ENCODE data around the gene RHBG.
"Not testable (repeated sequence)": the region's sequence is repeated elsewhere in the genome, so short reads cannot be mapped to it uniquely, and the experiment has no call there.

Gene RHBG

GRCh38 chr1:156342166-156342955 lies 26.6 kb upstream of the RHBG start:
- no peak overlapping the region for H2BK12ac ChIP-seq (ENCODE audit: low read length in 2 of 2)
- H2BK120ac ChIP-seq (ENCODE audit: low read depth, low read length) = no peak overlapping the region
- no peaks in the 10 kb centered on the region for H3K79me1 ChIP-seq (replicated peaks; ENCODE audit: low read length, poor library complexity, severe bottlenecking)
- no peaks in the 10 kb centered on the region for H3K9me3 ChIP-seq (ENCODE audit: control insufficient read depth, low read length)
- no peak overlapping the region for H2BK15ac ChIP-seq (ENCODE audit: low read depth, poor library complexity, severe bottlenecking)
- whole genome bisulfite sequencing = no CpG with 5 or more reads among the region's 1 CpG
- H4K8ac ChIP-seq (ENCODE audit: low read length) = no peak overlapping the region
- H3K4me3 ChIP-seq (ENCODE audit: insufficient read depth in 1 of 2, low read depth in 1 of 2, low read length in 2 of 2) = no peak overlapping the region
- H2AFZ ChIP-seq (ENCODE audit: low read depth, low read length) = no peak overlapping the region
- no peaks in the 10 kb centered on the region for H3K4me1 ChIP-seq (ENCODE audit: control insufficient read depth, insufficient read depth, low read depth, low read length)
- H3K4ac ChIP-seq (ENCODE audit: low read depth in 1 of 2, low read length in 2 of 2) = no peak overlapping the region
- no peaks in the 10 kb centered on the region for H3K36me3 ChIP-seq (ENCODE audit: control insufficient read depth in 1 of 2, insufficient read depth in 2 of 2, low read depth in 1 of 2, low read length in 2 of 2)
- no peak overlapping the region for H3K9ac ChIP-seq (ENCODE audit: low read length)
- H4K91ac ChIP-seq (ENCODE audit: low read length) = no peak overlapping the region
- no peak overlapping the region for H2BK5ac ChIP-seq (ENCODE audit: low read depth, low read length, poor library complexity, severe bottlenecking)
- no peak overlapping the region for H3K14ac ChIP-seq (ENCODE audit: low read length in 2 of 2)
- no peak overlapping the region for H3K4me2 ChIP-seq (ENCODE audit: low read length, poor library complexity, severe bottlenecking)
- no peak overlapping the region for H3K27ac ChIP-seq (ENCODE audit: low read length, poor library complexity, severe bottlenecking)
- H3K18ac ChIP-seq (ENCODE audit: low read depth in 1 of 2, low read length in 2 of 2) = no peak overlapping the region
- H2AK5ac ChIP-seq (ENCODE audit: low read length, severe bottlenecking) = no peak overlapping the region
- H3K23ac ChIP-seq (ENCODE audit: low read length in 2 of 2) = no peak overlapping the region
- H3K27me3 ChIP-seq (ENCODE audit: control insufficient read depth in 1 of 2, insufficient read depth in 1 of 2, low read length in 2 of 2) = peaks cover 0 to 18% of the 10 kb centered on the region in 2 experiments
- peak; percentile 66 for DNase-seq

GRCh38 chr1:156344409-156344808 lies 24.6 kb upstream of the RHBG start:
- Histone ChIP-seq H3K27ac (ENCODE audit: low read length, poor library complexity, severe bottlenecking) (no peak overlapping the region), H2AFZ (ENCODE audit: low read depth, low read length) (no peak overlapping the region), H3K4ac (ENCODE audit: low read depth in 1 of 2, low read length in 2 of 2) (no peak overlapping the region), H3K79me1 (replicated peaks; ENCODE audit: low read length, poor library complexity, severe bottlenecking) (no peaks in the 10 kb centered on the region), H3K36me3 (ENCODE audit: control insufficient read depth in 1 of 2, insufficient read depth in 2 of 2, low read depth in 1 of 2, low read length in 2 of 2) (no peaks in the 10 kb centered on the region), H3K14ac (ENCODE audit: low read length in 2 of 2) (no peak overlapping the region), H3K4me2 (ENCODE audit: low read length, poor library complexity, severe bottlenecking) (no peak overlapping the region), H4K91ac (ENCODE audit: low read length) (no peak overlapping the region), H3K4me1 (ENCODE audit: control insufficient read depth, insufficient read depth, low read depth, low read length) (no peaks in the 10 kb centered on the region), H2BK12ac (ENCODE audit: low read length in 2 of 2) (no peak overlapping the region), H2BK5ac (ENCODE audit: low read depth, low read length, poor library complexity, severe bottlenecking) (no peak overlapping the region), H4K8ac (ENCODE audit: low read length) (no peak overlapping the region), H2BK120ac (ENCODE audit: low read depth, low read length) (no peak overlapping the region), H3K9me3 (ENCODE audit: control insufficient read depth, low read length) (no peaks in the 10 kb centered on the region), H3K9ac (ENCODE audit: low read length) (no peak overlapping the region), H2BK15ac (ENCODE audit: low read depth, poor library complexity, severe bottlenecking) (no peak overlapping the region), H2AK5ac (ENCODE audit: low read length, severe bottlenecking) (no peak overlapping the region), H3K18ac (ENCODE audit: low read depth in 1 of 2, low read length in 2 of 2) (no peak overlapping the region), H3K23ac (ENCODE audit: low read length in 2 of 2) (no peak overlapping the region), H3K27me3 (ENCODE audit: control insufficient read depth in 1 of 2, insufficient read depth in 1 of 2, low read length in 2 of 2) (peaks cover 0 to 26% of the 10 kb centered on the region in 2 experiments), H3K4me3 (ENCODE audit: insufficient read depth in 1 of 2, low read depth in 1 of 2, low read length in 2 of 2) (no peak overlapping the region)
- WGBS = 61% methylated on average over 2 of the region's 3 CpGs
- no peak for DNase-seq

- H3K9ac ChIP-seq (ENCODE audit: low read length) = peak overlapping the region; percentile 22
- H2AK5ac ChIP-seq (ENCODE audit: low read length, severe bottlenecking); H2BK12ac ChIP-seq (ENCODE audit: low read length in 2 of 2); H3K27ac ChIP-seq (ENCODE audit: low read length, poor library complexity, severe bottlenecking); H3K4ac ChIP-seq (ENCODE audit: low read depth in 1 of 2, low read length in 2 of 2); H4K91ac ChIP-seq (ENCODE audit: low read length); H3K4me2 ChIP-seq (ENCODE audit: low read length, poor library complexity, severe bottlenecking); H2BK120ac ChIP-seq (ENCODE audit: low read depth, low read length); H3K79me1 ChIP-seq (replicated peaks; ENCODE audit: low read length, poor library complexity, severe bottlenecking); H3K23ac ChIP-seq (ENCODE audit: low read length in 2 of 2); DNase-seq; H2BK15ac ChIP-seq (ENCODE audit: low read depth, poor library complexity, severe bottlenecking); H3K4me1 ChIP-seq (ENCODE audit: control insufficient read depth, insufficient read depth, low read depth, low read length); H3K4me3 ChIP-seq (ENCODE audit: insufficient read depth in 1 of 2, low read depth in 1 of 2, low read length in 2 of 2); H2BK5ac ChIP-seq (ENCODE audit: low read depth, low read length, poor library complexity, severe bottlenecking); H2AFZ ChIP-seq (ENCODE audit: low read depth, low read length); H3K36me3 ChIP-seq (ENCODE audit: control insufficient read depth in 1 of 2, insufficient read depth in 2 of 2, low read depth in 1 of 2, low read length in 2 of 2); H3K18ac ChIP-seq (ENCODE audit: low read depth in 1 of 2, low read length in 2 of 2); H4K8ac ChIP-seq (ENCODE audit: low read length); H3K14ac ChIP-seq (ENCODE audit: low read length in 2 of 2); H3K9me3 ChIP-seq (ENCODE audit: control insufficient read depth, low read length): not testable (repeated sequence)
- H3K27me3 ChIP-seq (ENCODE audit: control insufficient read depth in 1 of 2, insufficient read depth in 1 of 2, low read length in 2 of 2) = peaks cover 0 to 26% of the 10 kb centered on the region in 2 experiments
- WGBS = 73% methylated on average over 1 of the region's 2 CpGs
Measured at GRCh38 chr1:156346035-156346434, 23.0 kb upstream of the RHBG start.

GRCh38 chr1:156346636-156347035 lies 22.4 kb upstream of the RHBG start:
- Histone ChIP-seq H3K18ac (ENCODE audit: low read depth in 1 of 2, low read length in 2 of 2) (no peak overlapping the region), H3K14ac (ENCODE audit: low read length in 2 of 2) (no peak overlapping the region), H3K9ac (ENCODE audit: low read length) (peak overlapping the region; percentile 22), H3K4me1 (ENCODE audit: control insufficient read depth, insufficient read depth, low read depth, low read length) (no peaks in the 10 kb centered on the region), H2BK5ac (ENCODE audit: low read depth, low read length, poor library complexity, severe bottlenecking) (no peak overlapping the region), H4K91ac (ENCODE audit: low read length) (no peak overlapping the region), H3K79me1 (replicated peaks; ENCODE audit: low read length, poor library complexity, severe bottlenecking) (no peaks in the 10 kb centered on the region), H4K8ac (ENCODE audit: low read length) (no peak overlapping the region), H2AFZ (ENCODE audit: low read depth, low read length) (no peak overlapping the region), H3K27ac (ENCODE audit: low read length, poor library complexity, severe bottlenecking) (no peak overlapping the region), H3K4ac (ENCODE audit: low read depth in 1 of 2, low read length in 2 of 2) (no peak overlapping the region), H3K23ac (ENCODE audit: low read length in 2 of 2) (no peak overlapping the region), H3K9me3 (ENCODE audit: control insufficient read depth, low read length) (no peaks in the 10 kb centered on the region), H2AK5ac (ENCODE audit: low read length, severe bottlenecking) (no peak overlapping the region), H3K4me2 (ENCODE audit: low read length, poor library complexity, severe bottlenecking) (no peak overlapping the region), H3K36me3 (ENCODE audit: control insufficient read depth in 1 of 2, insufficient read depth in 2 of 2, low read depth in 1 of 2, low read length in 2 of 2) (no peaks in the 10 kb centered on the region), H3K27me3 (ENCODE audit: control insufficient read depth in 1 of 2, insufficient read depth in 1 of 2, low read length in 2 of 2) (peaks cover 0 to 26% of the 10 kb centered on the region in 2 experiments), H2BK120ac (ENCODE audit: low read depth, low read length) (no peak overlapping the region), H3K4me3 (ENCODE audit: insufficient read depth in 1 of 2, low read depth in 1 of 2, low read length in 2 of 2) (peak overlapping the region in 1 of 2 experiments; percentile 38), H2BK12ac (ENCODE audit: low read length in 2 of 2) (no peak overlapping the region), H2BK15ac (ENCODE audit: low read depth, poor library complexity, severe bottlenecking) (no peak overlapping the region)
- 36% methylated on average over 2 of the region's 2 CpGs for WGBS
- DNase-seq = no peak
